Right ventricle myocardium inferior (tissue), 1 donor: Measurements from ENCODE around the gene ZFAND3. TPM values are rescaled to one million over a fixed set of nuclear protein-coding genes. Genes with fewer than 3 reads are reported as not detected.

Experiments
- ATAC-seq: fragments of 200-7000 bp; cut with Tn5 transposase; one replicate; pipeline ENCODE4 v1.9.1; 2020; ENCODE audit warnings: mild to moderate bottlenecking, moderate library complexity
- DNase-seq: peaks from one replicate; pipeline ENCODE4 v3.0.0; 2021; ENCODE audit errors: missing footprints
- intact Hi-C: fragments of 100-400 bp; cut with DNase I; formaldehyde crosslinking; loops from one replicate; pipeline ENCODE4 v1.11.0; 2022
- total RNA-seq: library from RNA; stranded (reverse); fragmentation: NEBNext Ultra II Directional; extraction: Animal tissue kit (Norgen Biotek cat#: 25700); gene quantifications from one replicate; pipeline ENCODE4 v1.2.1, GENCODE V29; 2021
- donor health status: DM: no; HTN: yes; CAD: no; lungs with severe emphysema.

Gene ZFAND3
- total RNA-seq, 1 donor from 2014 or later, result 84.1 TPM

- intact Hi-C loops, result no loop called here
- ATAC-seq, result no peak
- DNase-seq, result no peak
Measured at GRCh38 chr6:38157905-38158304, 338.4 kb downstream of the ZFAND3 start.

DNA sequence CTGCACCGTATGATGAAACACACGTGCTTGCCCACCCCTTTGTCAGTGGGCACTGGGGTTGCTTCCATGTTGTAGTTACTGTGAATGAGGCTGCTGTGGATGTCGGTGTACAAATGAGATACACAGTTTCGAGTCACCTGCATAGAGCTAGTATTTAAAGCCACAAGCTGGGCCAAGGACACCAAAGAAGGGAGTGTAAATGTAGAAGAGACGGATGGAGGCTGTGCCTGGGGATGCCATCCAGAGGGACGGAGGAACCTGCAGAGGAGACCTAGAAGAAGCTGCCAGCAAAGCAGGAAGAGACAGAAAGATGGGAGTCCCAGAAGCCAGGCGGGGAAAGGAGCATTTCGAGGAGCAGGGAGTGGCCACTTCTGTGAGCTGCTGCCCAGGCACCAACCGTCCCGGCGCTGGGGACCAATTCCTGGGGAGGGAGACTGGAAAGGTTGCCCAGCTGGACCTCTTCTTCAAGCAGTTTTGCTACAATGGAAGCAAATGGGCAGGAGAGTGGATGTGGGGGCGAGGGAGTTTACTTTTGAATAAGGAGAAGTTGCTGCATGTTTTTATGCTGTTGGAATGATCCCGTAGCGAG, 339.3 kb downstream of the ZFAND3 start:
- ATAC-seq (no peak), DNase-seq (no peak)
- intact Hi-C loops, result no loop called here

- DNase-seq (peak; percentile 16), ATAC-seq (no peak)
- intact Hi-C loops, result no loop called here
Measured at GRCh38 chr6:38159596-38159995, 340.1 kb downstream of the ZFAND3 start.

- intact Hi-C loops, result no loop called here
- ATAC-seq (no peak), DNase-seq (peak; percentile 53)
Measured at GRCh38 chr6:38160831-38161230, 341.3 kb downstream of the ZFAND3 start.

- intact Hi-C loops, result no loop called here
Measured at GRCh38 chr6:38161331-38161730, 341.8 kb downstream of the ZFAND3 start.

GRCh38 chr6:38161754-38162492, 342.4 kb downstream of the ZFAND3 start:
- intact Hi-C loops, result no loop called here
- DNase-seq (peak; percentile 32), ATAC-seq (no peak)

More at GRCh38 chr6:38161331-38161730, 341.8 kb downstream of the ZFAND3 start:
- DNase-seq, result peak; percentile 53
- ATAC-seq, result no peak

GRCh38 chr6:38162493-38163185, 343.1 kb downstream of the ZFAND3 start:
- DNase-seq, result peak; percentile 46
- no peak for ATAC-seq
- intact Hi-C loops, result no loop called here

DNA sequence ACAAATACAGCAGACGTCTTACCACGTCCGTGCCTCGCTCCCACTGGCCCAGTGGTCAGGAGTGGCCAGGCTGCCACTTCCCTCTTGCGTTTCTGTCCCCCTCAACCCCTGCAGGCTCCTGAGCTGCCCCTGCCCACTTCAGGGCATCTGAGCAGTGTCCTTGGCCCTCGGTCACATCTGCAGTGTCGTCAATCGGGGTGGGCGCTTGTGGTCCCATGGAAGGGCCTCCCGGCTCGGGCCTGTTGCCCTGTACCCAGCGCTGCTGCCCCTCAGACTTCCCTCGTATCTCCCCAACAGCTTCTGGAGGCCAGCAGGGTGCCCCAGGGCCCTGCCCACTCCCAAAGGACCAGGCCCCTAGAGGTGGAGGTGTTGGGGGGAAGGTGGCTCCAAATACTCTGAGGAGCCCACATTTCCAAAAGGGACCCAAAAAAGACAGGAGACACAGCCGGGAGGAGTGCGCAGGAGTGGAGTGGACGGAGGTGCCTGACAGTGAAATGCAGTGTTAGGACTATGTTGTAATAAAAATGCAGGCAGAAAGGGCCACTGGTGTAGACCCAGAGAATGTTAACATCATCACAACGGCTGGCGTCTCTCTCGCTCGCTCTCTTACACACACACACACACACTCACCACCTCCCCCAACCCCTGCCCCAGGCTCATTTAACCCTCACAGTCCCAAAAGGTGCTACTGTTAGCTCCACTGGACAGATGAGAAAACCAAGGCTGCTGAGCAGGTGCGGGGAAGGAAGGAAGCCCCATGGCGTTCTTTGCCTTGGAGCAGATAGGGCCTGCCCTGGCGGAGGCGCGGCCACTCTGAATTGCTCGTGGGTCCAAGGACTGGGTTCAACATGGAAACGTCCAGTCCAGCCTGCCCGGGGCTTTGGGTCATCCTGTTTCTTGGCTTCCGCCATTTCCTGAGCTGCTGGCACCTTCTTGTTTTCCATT, 343.9 kb downstream of the ZFAND3 start:
- intact Hi-C loops, result no loop called here
- DNase-seq (peak; percentile 66), ATAC-seq (no peak)

DNA sequence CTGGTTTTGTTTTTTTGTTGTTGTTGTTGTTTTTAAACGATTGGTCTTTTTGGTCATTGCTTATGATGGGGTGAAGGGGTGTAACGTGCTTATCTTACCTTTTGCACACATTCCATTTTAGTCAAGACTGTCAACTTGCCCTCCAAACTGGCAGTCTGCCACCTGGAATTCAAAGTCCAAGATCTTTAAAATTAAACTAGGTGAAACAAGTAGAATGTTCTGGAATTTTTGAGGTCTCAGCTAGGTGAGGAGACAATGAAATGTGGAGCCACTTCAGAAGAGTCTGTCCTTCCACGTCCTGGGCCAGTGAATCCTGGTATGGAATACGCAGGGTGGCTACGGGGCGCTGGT, 344.6 kb downstream of the ZFAND3 start:
- intact Hi-C loops, result no loop called here
- ATAC-seq, result no peak
- peak; percentile 18 for DNase-seq

GRCh38 chr6:38164671-38165108, 345.2 kb downstream of the ZFAND3 start:
- intact Hi-C loops, result no loop called here
- DNase-seq, result no peak

DNA sequence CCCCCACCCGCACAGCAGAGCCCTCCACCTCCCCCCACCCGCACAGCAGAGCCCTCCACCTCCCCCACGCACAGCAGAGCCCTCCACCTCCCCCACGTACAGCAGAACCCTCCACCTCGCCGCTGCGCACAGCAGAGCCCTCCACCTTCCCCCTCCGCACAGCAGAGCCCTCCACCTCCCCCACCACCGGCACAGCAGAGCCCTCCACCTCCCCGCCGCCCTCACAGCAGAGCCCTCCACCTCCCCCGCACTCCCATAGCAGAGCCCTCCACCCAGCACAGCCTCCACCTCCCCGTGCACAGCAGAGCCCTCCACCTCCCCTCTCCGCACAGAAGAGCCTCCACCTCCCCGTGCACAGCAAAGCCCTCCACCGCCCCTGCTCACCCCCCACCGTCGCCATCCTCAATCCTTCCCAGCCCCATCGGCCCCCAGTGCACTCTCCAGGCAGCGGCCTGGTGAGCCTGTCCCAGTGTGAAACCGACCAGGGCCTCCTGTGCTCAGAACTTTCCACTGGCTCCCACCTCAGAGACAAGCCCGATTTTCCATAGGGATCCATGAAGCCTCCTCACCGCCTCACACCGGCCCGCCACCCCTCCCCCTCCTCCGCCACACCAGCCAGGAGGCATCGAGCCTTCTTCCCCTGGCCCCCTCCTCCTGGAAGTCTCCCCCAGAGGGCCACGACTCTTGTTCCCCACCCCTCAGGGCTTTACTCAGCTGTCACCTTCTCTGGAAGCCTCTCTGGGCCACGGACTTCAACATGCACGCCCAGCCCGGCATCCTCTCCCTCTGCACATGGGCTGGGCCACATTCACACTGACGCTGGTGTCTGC, 347.1 kb downstream of the ZFAND3 start:
- ATAC-seq (no peak), DNase-seq (peak; percentile 27)
- intact Hi-C loops, result no loop called here

More at GRCh38 chr6:38164671-38165108, 345.2 kb downstream of the ZFAND3 start:
- no peak for ATAC-seq

DNA sequence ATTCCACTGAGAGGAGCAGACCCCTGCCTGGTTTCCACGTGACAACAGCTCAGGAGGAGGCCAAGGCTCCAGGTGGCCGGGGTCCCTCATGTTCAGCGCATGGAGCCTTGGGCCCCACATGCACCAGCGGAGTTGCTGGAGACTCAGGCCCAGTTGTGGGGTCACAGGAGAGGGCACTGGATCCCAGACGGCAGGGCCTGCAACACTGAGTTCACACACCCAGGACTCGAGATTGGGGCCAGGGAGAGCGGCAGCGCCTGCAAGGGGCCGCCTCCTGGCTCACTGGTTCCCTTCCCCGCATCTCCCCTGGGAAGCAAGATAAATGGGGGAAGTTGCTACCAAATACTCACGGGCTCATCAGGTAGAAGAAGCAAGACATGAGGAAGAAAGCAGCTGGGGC, 348.1 kb downstream of the ZFAND3 start:
- no peak for ATAC-seq
- peak; percentile 47 for DNase-seq
- intact Hi-C loops, result no loop called here

GRCh38 chr6:38168126-38168525, 348.6 kb downstream of the ZFAND3 start:
- intact Hi-C loops, result no loop called here
- no peak for ATAC-seq
- peak; percentile 42 for DNase-seq

GRCh38 chr6:38168699-38169098, 349.2 kb downstream of the ZFAND3 start:
- DNase-seq, result peak; percentile 59
- intact Hi-C loops, result no loop called here
- peak; percentile 18 for ATAC-seq

GRCh38 chr6:38169221-38169976, 349.9 kb downstream of the ZFAND3 start:
- peak; percentile 57 for DNase-seq
- intact Hi-C loops, result no loop called here
- ATAC-seq, result peak; percentile 12

GRCh38 chr6:38169977-38170526, 350.5 kb downstream of the ZFAND3 start:
- intact Hi-C loops, result no loop called here
- no peak for ATAC-seq
- peak; percentile 61 for DNase-seq
